Measurements from ENCODE around the gene TFCP2. TPM values are rescaled to one million over a fixed set of nuclear protein-coding genes. Genes with fewer than 3 reads are reported as not detected.

Gene TFCP2
- total RNA-seq, 5 donors from 2014 or later (not counting 1 experiment from before 2014, with no cell fraction given): 26.8 to 31.8 (median 30.0) TPM

GRCh38 chr12:51150777-51151176 lies 22.2 kb downstream of the TFCP2 start:
- peaks cover 16% of the 10 kb centered on the region for H3K36me3 Mint-ChIP-seq
- no peaks in the 10 kb centered on the region for H3K9me3 Mint-ChIP-seq
- H3K4me1 Mint-ChIP-seq: peaks cover 37 to 43% (median 39%) of the 10 kb centered on the region in 3 donors
- Histone ChIP-seq H3K27me3 (replicated peaks in 1 of 2; ENCODE audit: control insufficient read depth in 2 of 2, extremely low read depth in 1 of 2, insufficient read depth in 2 of 2, low read length in 1 of 2) (no peaks in the 10 kb centered on the region), H3K4me1 (ENCODE audit: control insufficient read depth in 1 of 2, extremely low read depth in 1 of 2, insufficient read depth in 2 of 2, low read length in 2 of 2) (no peaks in the 10 kb centered on the region), H3K27ac (ENCODE audit: low read length) (no peak overlapping the region), H3K9me3 (no peaks in the 10 kb centered on the region), H3K4me3 (ENCODE audit: control insufficient read depth in 1 of 2, extremely low read depth in 1 of 2, low read length in 1 of 2) (no peak overlapping the region), H3K36me3 (ENCODE audit: control insufficient read depth in 2 of 2, extremely low read depth in 1 of 2, insufficient read depth in 1 of 2, low read length in 1 of 2) (peaks cover 0 to 2% of the 10 kb centered on the region in 2 donors)
- ATAC-seq (replicated peaks in 1 of 4) (no peak), DNase-seq (no peak)
- no peak overlapping the region for H3K4me3 Mint-ChIP-seq
- H3K27ac Mint-ChIP-seq: no peak overlapping the region
- no peaks in the 10 kb centered on the region for H3K27me3 Mint-ChIP-seq
- 75% methylated on average over 2 of the region's 3 CpGs for WGBS (ENCODE audit: insufficient coverage)
- ChIA-PET POLR2A (no interaction called here), CTCF (no interaction called here)

- H3K4me3 ChIP-seq (ENCODE audit: control insufficient read depth in 1 of 2, extremely low read depth in 1 of 2, low read length in 1 of 2): no peak overlapping the region
- H3K4me1 ChIP-seq (ENCODE audit: control insufficient read depth in 1 of 2, extremely low read depth in 1 of 2, insufficient read depth in 2 of 2, low read length in 2 of 2): no peaks in the 10 kb centered on the region
- no peak overlapping the region for H3K27ac ChIP-seq (ENCODE audit: low read length)
- whole genome bisulfite sequencing (ENCODE audit: insufficient coverage): 80% methylated on average over 1 of the region's 1 CpG
- ChIA-PET CTCF (no interaction called here), POLR2A (no interaction called here)
- peaks cover 28% of the 10 kb centered on the region for H3K36me3 Mint-ChIP-seq
- no peak for ATAC-seq (replicated peaks in 1 of 4)
- no peak for DNase-seq
- no peak overlapping the region for H3K27ac Mint-ChIP-seq
- no peaks in the 10 kb centered on the region for H3K27me3 ChIP-seq (replicated peaks in 1 of 2; ENCODE audit: control insufficient read depth in 2 of 2, extremely low read depth in 1 of 2, insufficient read depth in 2 of 2, low read length in 1 of 2)
- H3K9me3 Mint-ChIP-seq: no peaks in the 10 kb centered on the region
- no peaks in the 10 kb centered on the region for H3K27me3 Mint-ChIP-seq
- no peak overlapping the region for H3K4me3 Mint-ChIP-seq
- peaks cover 40 to 44% (median 43%) of the 10 kb centered on the region in 3 donors for H3K4me1 Mint-ChIP-seq
- peaks cover 0 to 6% of the 10 kb centered on the region in 2 donors for H3K36me3 ChIP-seq (ENCODE audit: control insufficient read depth in 2 of 2, extremely low read depth in 1 of 2, insufficient read depth in 1 of 2, low read length in 1 of 2)
- no peaks in the 10 kb centered on the region for H3K9me3 ChIP-seq
Measured at GRCh38 chr12:51147309-51147708, 25.6 kb downstream of the TFCP2 start.

DNA sequence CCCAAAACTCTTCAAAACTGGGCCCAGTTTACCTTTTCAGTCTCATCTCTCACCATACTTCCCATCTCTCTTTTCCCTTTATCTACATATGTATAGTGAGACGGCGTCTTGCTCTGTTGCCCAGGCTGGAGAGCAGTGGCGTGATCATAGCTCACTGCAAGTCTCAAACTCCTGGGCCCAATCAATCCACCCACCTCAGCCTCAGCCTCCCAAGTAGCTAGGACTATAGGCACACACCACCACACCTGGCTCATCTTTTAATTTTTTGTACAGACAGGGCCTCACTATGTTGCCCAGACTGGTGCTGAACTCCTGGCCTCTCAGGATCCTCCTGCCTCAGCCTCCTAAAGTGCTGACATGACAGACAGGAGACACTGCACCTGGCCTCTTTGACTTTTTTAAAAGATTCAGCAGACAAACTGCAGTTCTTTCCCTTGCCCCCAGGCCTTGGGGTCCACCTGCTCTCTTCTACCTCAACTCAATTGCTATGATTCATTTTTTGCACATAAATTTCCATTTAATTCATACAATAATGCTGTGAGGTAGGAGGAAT lies 33.6 kb downstream of the TFCP2 start:
- H3K36me3 Mint-ChIP-seq: peaks cover 25% of the 10 kb centered on the region
- H3K4me3 Mint-ChIP-seq: no peak overlapping the region
- ATAC-seq (replicated peaks in 1 of 4): no peak
- ChIA-PET POLR2A (no interaction called here), CTCF (interaction anchor here in 1 of 2 donors (0.6 kb wide), 1 partner anchor 366 kb away, joined by 3 read pairs; no protein-coding TSS in a partner anchor)
- peaks cover 8 to 15% (median 9%) of the 10 kb centered on the region in 3 donors for H3K4me1 Mint-ChIP-seq
- no peaks in the 10 kb centered on the region for H3K9me3 Mint-ChIP-seq
- peak overlapping the region in 1 of 2 donors; percentile 56 for H3K27ac Mint-ChIP-seq
- Histone ChIP-seq H3K4me1 (ENCODE audit: control insufficient read depth in 1 of 2, extremely low read depth in 1 of 2, insufficient read depth in 2 of 2, low read length in 2 of 2) (no peaks in the 10 kb centered on the region), H3K27me3 (replicated peaks in 1 of 2; ENCODE audit: control insufficient read depth in 2 of 2, extremely low read depth in 1 of 2, insufficient read depth in 2 of 2, low read length in 1 of 2) (no peaks in the 10 kb centered on the region), H3K36me3 (ENCODE audit: control insufficient read depth in 2 of 2, extremely low read depth in 1 of 2, insufficient read depth in 1 of 2, low read length in 1 of 2) (peaks cover 4 to 24% of the 10 kb centered on the region in 2 donors), H3K4me3 (ENCODE audit: control insufficient read depth in 1 of 2, extremely low read depth in 1 of 2, low read length in 1 of 2) (no peak overlapping the region), H3K9me3 (no peaks in the 10 kb centered on the region), H3K27ac (ENCODE audit: low read length) (no peak overlapping the region)
- WGBS (ENCODE audit: insufficient coverage): 96% methylated on average over 3 of the region's 3 CpGs
- H3K27me3 Mint-ChIP-seq: no peaks in the 10 kb centered on the region
- no peak for DNase-seq

DNA sequence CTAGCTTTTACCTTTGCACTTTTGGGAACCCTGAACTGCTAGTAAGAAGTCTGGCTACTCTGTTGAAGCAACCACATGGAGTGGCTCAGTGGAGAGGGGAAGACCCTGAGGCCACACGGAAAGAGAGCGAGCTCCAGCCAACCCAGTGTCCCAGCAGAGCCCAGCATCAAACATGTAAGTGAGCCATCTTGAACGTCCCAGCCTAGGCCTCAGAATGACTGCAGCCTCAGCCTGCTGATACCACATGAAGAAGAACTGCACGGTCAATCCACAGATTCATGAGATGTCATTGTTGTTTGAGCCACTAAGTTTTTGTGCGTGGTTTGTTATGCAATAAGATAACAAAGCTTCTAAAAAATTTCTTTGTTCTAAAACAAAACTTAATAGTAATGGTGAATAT lies 40.2 kb downstream of the TFCP2 start:
- no peaks in the 10 kb centered on the region for H3K9me3 ChIP-seq
- H3K4me1 Mint-ChIP-seq: peaks cover 2 to 6% (median 4%) of the 10 kb centered on the region in 3 donors
- H3K4me1 ChIP-seq (ENCODE audit: control insufficient read depth in 1 of 2, extremely low read depth in 1 of 2, insufficient read depth in 2 of 2, low read length in 2 of 2): no peaks in the 10 kb centered on the region
- H3K27ac Mint-ChIP-seq: no peak overlapping the region
- H3K27ac ChIP-seq (ENCODE audit: low read length): no peak overlapping the region
- H3K9me3 Mint-ChIP-seq: no peaks in the 10 kb centered on the region
- H3K36me3 ChIP-seq (ENCODE audit: control insufficient read depth in 2 of 2, extremely low read depth in 1 of 2, insufficient read depth in 1 of 2, low read length in 1 of 2): peaks cover 0 to 9% of the 10 kb centered on the region in 2 donors
- no peaks in the 10 kb centered on the region for H3K27me3 ChIP-seq (replicated peaks in 1 of 2; ENCODE audit: control insufficient read depth in 2 of 2, extremely low read depth in 1 of 2, insufficient read depth in 2 of 2, low read length in 1 of 2)
- no peak overlapping the region for H3K4me3 Mint-ChIP-seq
- H3K4me3 ChIP-seq (ENCODE audit: control insufficient read depth in 1 of 2, extremely low read depth in 1 of 2, low read length in 1 of 2): no peak overlapping the region
- ChIA-PET POLR2A (interaction anchor here in 1 of 2 donors (0.7 kb wide), 1 partner anchor 287 kb away, joined by 3 read pairs; no protein-coding TSS in a partner anchor), CTCF (no interaction called here)
- ATAC-seq (replicated peaks in 1 of 4): no peak
- no peak for DNase-seq
- no peaks in the 10 kb centered on the region for H3K36me3 Mint-ChIP-seq
- WGBS (ENCODE audit: insufficient coverage): 90% methylated on average over 3 of the region's 5 CpGs
- H3K27me3 Mint-ChIP-seq: no peaks in the 10 kb centered on the region

DNA sequence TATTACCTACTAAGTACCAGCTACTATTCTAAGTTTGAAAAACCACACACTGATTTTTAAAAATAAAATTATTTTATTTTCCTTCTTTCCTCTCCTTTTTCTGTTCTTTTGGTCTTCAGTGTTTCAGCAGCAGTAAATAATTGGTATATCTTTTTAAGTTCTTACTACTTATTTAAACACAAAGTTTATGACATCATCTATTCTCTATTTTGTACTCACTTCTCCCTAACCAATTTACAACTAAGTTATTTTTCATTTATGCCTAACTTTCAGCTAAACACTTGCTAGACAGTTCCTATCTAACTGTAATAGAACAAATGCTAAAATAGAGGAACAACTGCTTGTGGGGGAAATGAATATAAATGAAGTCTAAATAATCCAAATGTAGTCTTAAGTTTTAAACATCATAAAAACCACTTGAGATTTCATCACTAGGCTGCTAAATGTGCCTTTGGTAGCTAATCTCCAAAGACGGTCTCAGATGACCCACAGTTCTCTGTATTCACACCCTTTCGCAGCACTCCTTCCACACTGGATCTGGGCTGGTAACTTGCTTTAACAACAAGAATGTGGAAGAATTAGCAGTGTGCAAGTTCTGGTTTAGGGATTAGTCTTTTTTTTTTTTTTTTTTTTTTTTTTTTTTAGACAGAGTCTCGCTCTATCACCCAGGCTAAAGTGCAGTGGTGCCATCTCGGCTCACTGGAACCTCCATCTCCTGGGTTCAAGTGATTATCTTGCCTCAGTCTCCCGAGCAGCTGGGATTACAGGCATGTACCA lies 41.0 kb downstream of the TFCP2 start:
- WGBS (ENCODE audit: insufficient coverage): no CpG with 5 or more reads among the region's 5 CpGs
- no peak for DNase-seq
- Histone ChIP-seq H3K9me3 (no peaks in the 10 kb centered on the region), H3K4me3 (ENCODE audit: control insufficient read depth in 1 of 2, extremely low read depth in 1 of 2, low read length in 1 of 2) (no peak overlapping the region), H3K27me3 (replicated peaks in 1 of 2; ENCODE audit: control insufficient read depth in 2 of 2, extremely low read depth in 1 of 2, insufficient read depth in 2 of 2, low read length in 1 of 2) (no peaks in the 10 kb centered on the region), H3K4me1 (ENCODE audit: control insufficient read depth in 1 of 2, extremely low read depth in 1 of 2, insufficient read depth in 2 of 2, low read length in 2 of 2) (no peaks in the 10 kb centered on the region), H3K36me3 (ENCODE audit: control insufficient read depth in 2 of 2, extremely low read depth in 1 of 2, insufficient read depth in 1 of 2, low read length in 1 of 2) (peaks cover 0 to 5% of the 10 kb centered on the region in 2 donors), H3K27ac (ENCODE audit: low read length) (no peak overlapping the region)
- no peak overlapping the region for H3K4me3 Mint-ChIP-seq
- CTCF ChIA-PET: interaction anchor here in 1 of 2 donors (0.8 kb wide), 1 partner anchor 71 kb away, joined by 3 read pairs; no protein-coding TSS in a partner anchor
- no peak for ATAC-seq (replicated peaks in 1 of 4)
- POLR2A ChIA-PET: interaction anchor here in 1 of 2 donors (0.6 kb wide), 1 partner anchor 13 kb away, joined by 3 read pairs; no protein-coding TSS in a partner anchor
- H3K27ac Mint-ChIP-seq: no peak overlapping the region
- no peaks in the 10 kb centered on the region for H3K9me3 Mint-ChIP-seq
- H3K36me3 Mint-ChIP-seq: no peaks in the 10 kb centered on the region
- no peaks in the 10 kb centered on the region for H3K27me3 Mint-ChIP-seq
- H3K4me1 Mint-ChIP-seq: peaks cover 4 to 10% (median 5%) of the 10 kb centered on the region in 3 donors

DNA sequence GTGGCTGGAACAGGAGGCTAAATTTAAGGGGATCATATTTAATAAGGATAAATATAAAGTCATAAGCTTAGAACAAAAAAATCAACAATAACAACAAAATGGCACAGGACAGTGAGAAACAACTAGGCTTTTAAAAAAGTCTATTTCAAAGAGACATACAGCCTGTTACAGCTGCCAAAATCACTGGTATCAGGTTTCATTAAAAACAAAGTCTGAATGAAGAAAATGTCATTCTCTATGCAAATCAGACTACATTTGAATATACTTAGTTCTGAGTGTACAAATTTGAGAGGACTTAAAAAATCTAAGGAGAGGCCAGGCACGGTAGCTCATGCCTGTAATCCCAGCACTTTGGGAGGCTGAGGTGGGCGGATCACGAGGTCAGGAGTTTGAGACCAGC lies 44.0 kb downstream of the TFCP2 start:
- H3K4me3 ChIP-seq (ENCODE audit: control insufficient read depth in 1 of 2, extremely low read depth in 1 of 2, low read length in 1 of 2): no peak overlapping the region
- Mint-ChIP-seq H3K27me3 (no peaks in the 10 kb centered on the region), H3K4me3 (no peak overlapping the region), H3K9me3 (no peaks in the 10 kb centered on the region), H3K36me3 (peaks cover 20% of the 10 kb centered on the region), H3K27ac (peak overlapping the region in 1 of 2 donors; percentile 19), H3K4me1 (peaks cover 4 to 15% (median 8%) of the 10 kb centered on the region in 3 donors)
- ChIA-PET POLR2A (no interaction called here), CTCF (interaction anchor here in 1 of 2 donors (0.7 kb wide), 1 partner anchor 1707 kb away, joined by 3 read pairs; no protein-coding TSS in a partner anchor)
- H3K4me1 ChIP-seq (ENCODE audit: control insufficient read depth in 1 of 2, extremely low read depth in 1 of 2, insufficient read depth in 2 of 2, low read length in 2 of 2): no peaks in the 10 kb centered on the region
- ATAC-seq (replicated peaks in 1 of 4) (no peak), DNase-seq (no peak)
- no CpG with 5 or more reads among the region's 3 CpGs for WGBS (ENCODE audit: insufficient coverage)
- H3K36me3 ChIP-seq (ENCODE audit: control insufficient read depth in 2 of 2, extremely low read depth in 1 of 2, insufficient read depth in 1 of 2, low read length in 1 of 2): peaks cover 0 to 11% of the 10 kb centered on the region in 2 donors
- no peak overlapping the region for H3K27ac ChIP-seq (ENCODE audit: low read length)
- H3K9me3 ChIP-seq: no peaks in the 10 kb centered on the region
- H3K27me3 ChIP-seq (replicated peaks in 1 of 2; ENCODE audit: control insufficient read depth in 2 of 2, extremely low read depth in 1 of 2, insufficient read depth in 2 of 2, low read length in 1 of 2): no peaks in the 10 kb centered on the region
